GM12878 (cell line): ENCODE results near the gene MEF2D. TPM values are rescaled to one million over a fixed set of nuclear protein-coding genes. Genes with fewer than 3 reads are reported as not detected.

Experiments used
- BACH1 ChIP-seq: fragments of 450-650 bp; IDR thresholded peaks from 2 replicates; pipeline ENCODE4 v1.6.1; 2017; ENCODE audit warnings: mild to moderate bottlenecking, borderline replicate concordance
- BCL11A ChIP-seq: IDR thresholded peaks from 2 replicates; pipeline ENCODE4 v1.6.1; 2011; ENCODE audit warnings: low read depth, low read length
- FOXM1 ChIP-seq: IDR thresholded peaks from 2 replicates; pipeline ENCODE4 v1.6.1; 2012; ENCODE audit warnings: low read depth, mild to moderate bottlenecking, inconsistent platforms, low read length, moderate library complexity
- GATAD2B ChIP-seq: fragments of 450-650 bp; conservative IDR thresholded peaks from 2 replicates; pipeline ENCODE4 v1.6.1; 2017; ENCODE audit warnings: low read depth, mild to moderate bottlenecking, moderate library complexity
- HDGF ChIP-seq: fragments of 450-650 bp; IDR thresholded peaks from 2 replicates; pipeline ENCODE4 v1.6.1; 2016; ENCODE audit warnings: antibody characterized with exemption
- JUNB ChIP-seq: IDR thresholded peaks from 2 replicates; pipeline ENCODE4 v1.6.1; 2016; ENCODE audit warnings: antibody characterized with exemption, mild to moderate bottlenecking
- MLLT1 ChIP-seq: fragments of 450-650 bp; IDR thresholded peaks from 2 replicates; pipeline ENCODE4 v1.6.1; 2016; ENCODE audit warnings: mild to moderate bottlenecking
- MYC ChIP-seq: IDR thresholded peaks from 2 replicates; pipeline ENCODE4 v1.6.1; 2011; ENCODE audit warnings: mild to moderate bottlenecking, low read length, moderate library complexity, inconsistent platforms; ENCODE audit not compliant: insufficient read depth, insufficient replicate concordance, insufficient read length, severe bottlenecking
- SMARCA5 ChIP-seq: fragments of 450-650 bp; IDR thresholded peaks from 2 replicates; pipeline ENCODE4 v1.6.1; 2017; ENCODE audit warnings: mild to moderate bottlenecking
- YY1 ChIP-seq: IDR thresholded peaks from 2 replicates; pipeline ENCODE4 v1.6.1; 2011; ENCODE audit warnings: low read depth, mild to moderate bottlenecking, low read length
- ZBED1 ChIP-seq: IDR thresholded peaks from 2 replicates; pipeline ENCODE4 v1.6.1; 2016; ENCODE audit warnings: borderline replicate concordance
- polyA plus RNA-seq, 11 experiments: library from polyadenylated mRNA; depleted of rRNA in 4 of 11; unstranded in 6 of 11; stranded (reverse) in 5 of 11; fragments of >200 nt; fragmentation: Nextera tagmentation in 4 of 11; fragmentation: Illumina TruSeq in 1 of 11; extraction: Ambion mirVana in 4 of 11; extraction: Trizol in 1 of 11; gene quantifications; 1 replicate in 1 of 11; 2 replicates in 10 of 11; pipeline versions ENCODE4 v1.2.1 to v1.2.3, GENCODE V29; 2011 to 2016; ENCODE audit warnings: inconsistent platforms in 2 of 11, missing spikeins in 2 of 11, low read depth in 1 of 11
- total RNA-seq, 4 experiments: library from RNA; depleted of rRNA in 3 of 4; stranded (reverse); fragments of >200 nt in 3 of 4; fragmentation: Illumina TruSeq in 1 of 4; extraction: Trizol in 1 of 4; gene quantifications; 2 replicates each; pipeline versions ENCODE4 v1.2.1 to v1.2.3, GENCODE V29; 2013 to 2021
- TF ChIP-seq, protein P1 (sequence below): fragments of 450-650 bp; formaldehyde crosslinking; IDR thresholded peaks from 2 replicates; pipeline ENCODE4 v1.5.0; 2022; ENCODE audit warnings: mild to moderate bottlenecking, missing genetic modification characterization
- TF ChIP-seq, protein P2 (sequence below): fragments of 450-650 bp; IDR thresholded peaks from 2 replicates; pipeline ENCODE4 v1.6.1; 2017; ENCODE audit warnings: low read depth, mild to moderate bottlenecking, moderate library complexity
- TF ChIP-seq, protein P3 (sequence below): fragments of 450-650 bp; IDR thresholded peaks from 2 replicates; pipeline ENCODE4 v1.6.1; 2017; ENCODE audit warnings: mild to moderate bottlenecking, moderate library complexity
- TF ChIP-seq, protein P4 (sequence below): IDR thresholded peaks from 2 replicates; pipeline ENCODE4 v1.6.1; 2011; ENCODE audit warnings: mild to moderate bottlenecking, low read depth, low read length, moderate library complexity; ENCODE audit not compliant: insufficient replicate concordance

Gene MEF2D
- total and polyA plus RNA-seq, 10 of the 15 experiments (the other 5 are each of a cell fraction or from before 2014, with no cell fraction given) = 0.61 to 53.0 (median 15.2) TPM

GRCh38 chr1:156419854-156420204, 80.7 kb downstream of the MEF2D start (continued):
- TF ChIP-seq, protein P1, sequence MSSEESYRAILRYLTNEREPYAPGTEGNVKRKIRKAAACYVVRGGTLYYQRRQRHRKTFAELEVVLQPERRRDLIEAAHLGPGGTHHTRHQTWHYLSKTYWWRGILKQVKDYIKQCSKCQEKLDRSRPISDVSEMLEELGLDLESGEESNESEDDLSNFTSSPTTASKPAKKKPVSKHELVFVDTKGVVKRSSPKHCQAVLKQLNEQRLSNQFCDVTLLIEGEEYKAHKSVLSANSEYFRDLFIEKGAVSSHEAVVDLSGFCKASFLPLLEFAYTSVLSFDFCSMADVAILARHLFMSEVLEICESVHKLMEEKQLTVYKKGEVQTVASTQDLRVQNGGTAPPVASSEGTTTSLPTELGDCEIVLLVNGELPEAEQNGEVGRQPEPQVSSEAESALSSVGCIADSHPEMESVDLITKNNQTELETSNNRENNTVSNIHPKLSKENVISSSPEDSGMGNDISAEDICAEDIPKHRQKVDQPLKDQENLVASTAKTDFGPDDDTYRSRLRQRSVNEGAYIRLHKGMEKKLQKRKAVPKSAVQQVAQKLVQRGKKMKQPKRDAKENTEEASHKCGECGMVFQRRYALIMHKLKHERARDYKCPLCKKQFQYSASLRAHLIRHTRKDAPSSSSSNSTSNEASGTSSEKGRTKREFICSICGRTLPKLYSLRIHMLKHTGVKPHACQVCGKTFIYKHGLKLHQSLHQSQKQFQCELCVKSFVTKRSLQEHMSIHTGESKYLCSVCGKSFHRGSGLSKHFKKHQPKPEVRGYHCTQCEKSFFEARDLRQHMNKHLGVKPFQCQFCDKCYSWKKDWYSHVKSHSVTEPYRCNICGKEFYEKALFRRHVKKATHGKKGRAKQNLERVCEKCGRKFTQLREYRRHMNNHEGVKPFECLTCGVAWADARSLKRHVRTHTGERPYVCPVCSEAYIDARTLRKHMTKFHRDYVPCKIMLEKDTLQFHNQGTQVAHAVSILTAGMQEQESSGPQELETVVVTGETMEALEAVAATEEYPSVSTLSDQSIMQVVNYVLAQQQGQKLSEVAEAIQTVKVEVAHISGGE (CRISPR knock-in tag) = no peak
- TF ChIP-seq, protein P2, sequence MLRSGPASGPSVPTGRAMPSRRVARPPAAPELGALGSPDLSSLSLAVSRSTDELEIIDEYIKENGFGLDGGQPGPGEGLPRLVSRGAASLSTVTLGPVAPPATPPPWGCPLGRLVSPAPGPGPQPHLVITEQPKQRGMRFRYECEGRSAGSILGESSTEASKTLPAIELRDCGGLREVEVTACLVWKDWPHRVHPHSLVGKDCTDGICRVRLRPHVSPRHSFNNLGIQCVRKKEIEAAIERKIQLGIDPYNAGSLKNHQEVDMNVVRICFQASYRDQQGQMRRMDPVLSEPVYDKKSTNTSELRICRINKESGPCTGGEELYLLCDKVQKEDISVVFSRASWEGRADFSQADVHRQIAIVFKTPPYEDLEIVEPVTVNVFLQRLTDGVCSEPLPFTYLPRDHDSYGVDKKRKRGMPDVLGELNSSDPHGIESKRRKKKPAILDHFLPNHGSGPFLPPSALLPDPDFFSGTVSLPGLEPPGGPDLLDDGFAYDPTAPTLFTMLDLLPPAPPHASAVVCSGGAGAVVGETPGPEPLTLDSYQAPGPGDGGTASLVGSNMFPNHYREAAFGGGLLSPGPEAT = 0 out of 2 replicates have a peak, but pooled peaks have one; percentile 32
- no peak for TF ChIP-seq BACH1
- TF ChIP-seq FOXM1 = peak; percentile 59
- TF ChIP-seq SMARCA5 = 0 out of 2 replicates have a peak, but pooled peaks have one; percentile 32
- TF ChIP-seq, protein P3, sequence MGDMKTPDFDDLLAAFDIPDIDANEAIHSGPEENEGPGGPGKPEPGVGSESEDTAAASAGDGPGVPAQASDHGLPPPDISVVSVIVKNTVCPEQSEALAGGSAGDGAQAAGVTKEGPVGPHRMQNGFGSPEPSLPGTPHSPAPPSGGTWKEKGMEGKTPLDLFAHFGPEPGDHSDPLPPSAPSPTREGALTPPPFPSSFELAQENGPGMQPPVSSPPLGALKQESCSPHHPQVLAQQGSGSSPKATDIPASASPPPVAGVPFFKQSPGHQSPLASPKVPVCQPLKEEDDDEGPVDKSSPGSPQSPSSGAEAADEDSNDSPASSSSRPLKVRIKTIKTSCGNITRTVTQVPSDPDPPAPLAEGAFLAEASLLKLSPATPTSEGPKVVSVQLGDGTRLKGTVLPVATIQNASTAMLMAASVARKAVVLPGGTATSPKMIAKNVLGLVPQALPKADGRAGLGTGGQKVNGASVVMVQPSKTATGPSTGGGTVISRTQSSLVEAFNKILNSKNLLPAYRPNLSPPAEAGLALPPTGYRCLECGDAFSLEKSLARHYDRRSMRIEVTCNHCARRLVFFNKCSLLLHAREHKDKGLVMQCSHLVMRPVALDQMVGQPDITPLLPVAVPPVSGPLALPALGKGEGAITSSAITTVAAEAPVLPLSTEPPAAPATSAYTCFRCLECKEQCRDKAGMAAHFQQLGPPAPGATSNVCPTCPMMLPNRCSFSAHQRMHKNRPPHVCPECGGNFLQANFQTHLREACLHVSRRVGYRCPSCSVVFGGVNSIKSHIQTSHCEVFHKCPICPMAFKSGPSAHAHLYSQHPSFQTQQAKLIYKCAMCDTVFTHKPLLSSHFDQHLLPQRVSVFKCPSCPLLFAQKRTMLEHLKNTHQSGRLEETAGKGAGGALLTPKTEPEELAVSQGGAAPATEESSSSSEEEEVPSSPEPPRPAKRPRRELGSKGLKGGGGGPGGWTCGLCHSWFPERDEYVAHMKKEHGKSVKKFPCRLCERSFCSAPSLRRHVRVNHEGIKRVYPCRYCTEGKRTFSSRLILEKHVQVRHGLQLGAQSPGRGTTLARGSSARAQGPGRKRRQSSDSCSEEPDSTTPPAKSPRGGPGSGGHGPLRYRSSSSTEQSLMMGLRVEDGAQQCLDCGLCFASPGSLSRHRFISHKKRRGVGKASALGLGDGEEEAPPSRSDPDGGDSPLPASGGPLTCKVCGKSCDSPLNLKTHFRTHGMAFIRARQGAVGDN = no peak
- no peak for TF ChIP-seq MLLT1
- no peak for TF ChIP-seq GATAD2B
- no peak for TF ChIP-seq JUNB
- TF ChIP-seq BCL11A = no peak
- TF ChIP-seq ZBED1 = no peak
- TF ChIP-seq YY1 = peak; percentile 74; the same call in 1 of the 2 replicates
- TF ChIP-seq MYC = no peak
- TF ChIP-seq, protein P4, sequence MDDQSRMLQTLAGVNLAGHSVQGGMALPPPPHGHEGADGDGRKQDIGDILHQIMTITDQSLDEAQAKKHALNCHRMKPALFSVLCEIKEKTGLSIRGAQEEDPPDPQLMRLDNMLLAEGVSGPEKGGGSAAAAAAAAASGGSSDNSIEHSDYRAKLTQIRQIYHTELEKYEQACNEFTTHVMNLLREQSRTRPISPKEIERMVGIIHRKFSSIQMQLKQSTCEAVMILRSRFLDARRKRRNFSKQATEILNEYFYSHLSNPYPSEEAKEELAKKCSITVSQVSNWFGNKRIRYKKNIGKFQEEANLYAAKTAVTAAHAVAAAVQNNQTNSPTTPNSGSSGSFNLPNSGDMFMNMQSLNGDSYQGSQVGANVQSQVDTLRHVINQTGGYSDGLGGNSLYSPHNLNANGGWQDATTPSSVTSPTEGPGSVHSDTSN = no peak
- TF ChIP-seq HDGF = no peak
